PC-9 (cell line): ENCODE results near the gene PRKACA.

Experiments
- EZH2 ChIP-seq: fragments of 200-600 bp; sonication (generic); IDR thresholded peaks from 2 replicates; pipeline ENCODE4 v1.8.0; 2017; ENCODE audit warnings: antibody characterized with exemption, low read depth
- TF ChIP-seq, protein P1 (sequence below): fragments of 200-600 bp; sonication (generic); conservative IDR thresholded peaks from 2 replicates; pipeline ENCODE4 v1.6.1; 2017; ENCODE audit warnings: mixed run types, antibody characterized with exemption, mild to moderate bottlenecking, moderate library complexity

DNA sequence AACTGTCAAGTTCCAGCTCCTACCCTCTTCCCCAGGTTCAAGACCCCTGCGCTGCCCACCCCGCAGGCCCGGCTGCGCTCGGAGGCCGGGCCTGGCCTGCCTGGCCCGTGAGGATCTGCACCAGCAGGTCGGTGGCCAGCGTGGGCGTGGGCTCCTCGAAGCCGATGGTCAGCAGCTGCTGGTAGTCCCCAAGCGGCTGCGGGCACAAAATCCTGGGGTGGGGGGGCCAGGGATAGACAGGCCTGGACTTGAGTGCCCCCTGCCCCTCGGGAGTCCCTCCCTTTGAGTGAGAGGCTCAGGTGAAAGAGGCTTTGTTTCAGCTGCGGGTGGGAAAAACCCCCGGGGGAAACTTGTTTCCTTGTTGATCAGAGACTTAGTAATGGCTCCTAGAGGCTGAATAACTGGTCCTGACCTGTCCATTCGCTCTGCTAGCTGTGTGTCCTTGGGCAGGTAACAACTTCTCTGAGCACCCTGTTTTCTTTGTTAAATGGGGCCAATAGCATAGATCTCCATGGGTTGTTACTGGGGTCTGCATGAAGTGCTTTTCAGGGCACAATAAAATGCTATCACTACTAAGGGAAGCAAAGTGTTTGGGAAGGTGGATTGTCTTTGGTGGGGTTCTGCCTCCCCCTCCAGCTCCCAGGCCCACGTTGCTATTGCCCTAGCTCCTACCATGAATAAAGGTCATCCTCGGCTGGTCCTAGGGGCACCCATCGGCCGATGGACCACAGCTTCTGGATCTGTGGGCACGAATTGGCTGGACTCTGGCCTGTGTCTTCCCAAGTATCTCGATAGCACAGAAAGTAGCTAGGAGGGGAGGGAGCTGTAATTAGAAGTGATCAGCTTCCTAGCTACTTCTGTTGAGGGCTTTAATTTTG, 35.5 kb downstream of the PRKACA start:
- TF ChIP-seq, protein P1, sequence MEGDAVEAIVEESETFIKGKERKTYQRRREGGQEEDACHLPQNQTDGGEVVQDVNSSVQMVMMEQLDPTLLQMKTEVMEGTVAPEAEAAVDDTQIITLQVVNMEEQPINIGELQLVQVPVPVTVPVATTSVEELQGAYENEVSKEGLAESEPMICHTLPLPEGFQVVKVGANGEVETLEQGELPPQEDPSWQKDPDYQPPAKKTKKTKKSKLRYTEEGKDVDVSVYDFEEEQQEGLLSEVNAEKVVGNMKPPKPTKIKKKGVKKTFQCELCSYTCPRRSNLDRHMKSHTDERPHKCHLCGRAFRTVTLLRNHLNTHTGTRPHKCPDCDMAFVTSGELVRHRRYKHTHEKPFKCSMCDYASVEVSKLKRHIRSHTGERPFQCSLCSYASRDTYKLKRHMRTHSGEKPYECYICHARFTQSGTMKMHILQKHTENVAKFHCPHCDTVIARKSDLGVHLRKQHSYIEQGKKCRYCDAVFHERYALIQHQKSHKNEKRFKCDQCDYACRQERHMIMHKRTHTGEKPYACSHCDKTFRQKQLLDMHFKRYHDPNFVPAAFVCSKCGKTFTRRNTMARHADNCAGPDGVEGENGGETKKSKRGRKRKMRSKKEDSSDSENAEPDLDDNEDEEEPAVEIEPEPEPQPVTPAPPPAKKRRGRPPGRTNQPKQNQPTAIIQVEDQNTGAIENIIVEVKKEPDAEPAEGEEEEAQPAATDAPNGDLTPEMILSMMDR = peak; percentile 17; the same call in 1 of the 2 replicates
- no peak for TF ChIP-seq EZH2
